GM12865 (cell line): Measurements from ENCODE around the gene CCRL2.
"Not testable (repeated sequence)": the region's sequence is repeated elsewhere in the genome, so short reads cannot be mapped to it uniquely, and the experiment has no call there.

Source experiments
- DNase-seq: peaks from one replicate; pipeline ENCODE4 v3.0.0; 2010; ENCODE audit warnings: low read depth
- H3K4me3 ChIP-seq: 2 replicates; pipeline ENCODE4 v1.5.1; 2011; ENCODE audit warnings: mild to moderate bottlenecking, low read depth, low read length, control low read depth
- TF ChIP-seq, protein P1 (sequence below): IDR thresholded peaks from 2 replicates; pipeline ENCODE4 v1.5.1; 2011; ENCODE audit warnings: low read length, control low read depth, low read depth, inconsistent platforms; ENCODE audit not compliant: insufficient read depth; ENCODE audit errors: missing control alignments

The CCRL2 gene

DNA sequence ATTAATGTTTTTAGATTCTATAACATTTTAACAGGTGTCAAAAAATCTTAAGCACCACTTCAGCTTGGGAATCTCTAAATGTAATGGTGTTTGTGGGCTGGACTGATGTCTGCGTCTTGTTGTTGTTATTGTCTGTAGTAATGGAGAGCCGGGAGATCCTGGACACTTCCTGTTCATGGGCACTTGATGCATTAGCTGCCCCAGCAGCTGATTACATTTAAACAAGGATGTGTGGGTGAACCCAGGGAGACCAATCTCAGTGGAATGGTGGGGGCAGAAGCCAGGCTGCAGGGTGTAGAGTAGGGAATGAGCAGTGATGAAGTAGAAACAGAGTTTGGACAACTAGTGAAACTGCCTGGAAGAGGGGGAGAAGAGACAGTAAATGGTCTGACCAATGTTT, 8.0 kb upstream of the CCRL2 start:
- H3K4me3 ChIP-seq = no peak overlapping the region
- no peak for DNase-seq
- TF ChIP-seq, protein P1, sequence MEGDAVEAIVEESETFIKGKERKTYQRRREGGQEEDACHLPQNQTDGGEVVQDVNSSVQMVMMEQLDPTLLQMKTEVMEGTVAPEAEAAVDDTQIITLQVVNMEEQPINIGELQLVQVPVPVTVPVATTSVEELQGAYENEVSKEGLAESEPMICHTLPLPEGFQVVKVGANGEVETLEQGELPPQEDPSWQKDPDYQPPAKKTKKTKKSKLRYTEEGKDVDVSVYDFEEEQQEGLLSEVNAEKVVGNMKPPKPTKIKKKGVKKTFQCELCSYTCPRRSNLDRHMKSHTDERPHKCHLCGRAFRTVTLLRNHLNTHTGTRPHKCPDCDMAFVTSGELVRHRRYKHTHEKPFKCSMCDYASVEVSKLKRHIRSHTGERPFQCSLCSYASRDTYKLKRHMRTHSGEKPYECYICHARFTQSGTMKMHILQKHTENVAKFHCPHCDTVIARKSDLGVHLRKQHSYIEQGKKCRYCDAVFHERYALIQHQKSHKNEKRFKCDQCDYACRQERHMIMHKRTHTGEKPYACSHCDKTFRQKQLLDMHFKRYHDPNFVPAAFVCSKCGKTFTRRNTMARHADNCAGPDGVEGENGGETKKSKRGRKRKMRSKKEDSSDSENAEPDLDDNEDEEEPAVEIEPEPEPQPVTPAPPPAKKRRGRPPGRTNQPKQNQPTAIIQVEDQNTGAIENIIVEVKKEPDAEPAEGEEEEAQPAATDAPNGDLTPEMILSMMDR = no peak

DNA sequence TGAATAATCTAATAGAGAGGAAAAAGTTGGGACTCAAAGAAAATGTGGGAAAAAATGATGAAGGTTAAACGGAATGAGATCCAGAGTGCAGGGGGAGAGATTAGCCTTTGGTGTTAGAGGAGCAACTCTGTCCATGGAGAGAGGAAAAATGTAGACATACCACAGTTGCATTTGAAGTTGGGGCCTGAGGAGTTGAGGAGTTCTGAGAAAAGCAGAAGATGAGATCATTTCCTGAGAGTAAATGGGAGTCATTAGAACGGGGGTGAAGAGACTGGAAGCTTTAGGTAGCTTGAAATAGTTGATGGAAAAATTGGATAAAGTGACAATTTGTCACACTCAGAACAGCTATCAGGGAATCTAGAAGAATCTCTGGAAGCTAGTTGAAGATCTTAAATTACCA, 7.5 kb upstream of the CCRL2 start:
- TF ChIP-seq, protein P1 = no peak
- DNase-seq = no peak
- no peak overlapping the region for H3K4me3 ChIP-seq

DNA sequence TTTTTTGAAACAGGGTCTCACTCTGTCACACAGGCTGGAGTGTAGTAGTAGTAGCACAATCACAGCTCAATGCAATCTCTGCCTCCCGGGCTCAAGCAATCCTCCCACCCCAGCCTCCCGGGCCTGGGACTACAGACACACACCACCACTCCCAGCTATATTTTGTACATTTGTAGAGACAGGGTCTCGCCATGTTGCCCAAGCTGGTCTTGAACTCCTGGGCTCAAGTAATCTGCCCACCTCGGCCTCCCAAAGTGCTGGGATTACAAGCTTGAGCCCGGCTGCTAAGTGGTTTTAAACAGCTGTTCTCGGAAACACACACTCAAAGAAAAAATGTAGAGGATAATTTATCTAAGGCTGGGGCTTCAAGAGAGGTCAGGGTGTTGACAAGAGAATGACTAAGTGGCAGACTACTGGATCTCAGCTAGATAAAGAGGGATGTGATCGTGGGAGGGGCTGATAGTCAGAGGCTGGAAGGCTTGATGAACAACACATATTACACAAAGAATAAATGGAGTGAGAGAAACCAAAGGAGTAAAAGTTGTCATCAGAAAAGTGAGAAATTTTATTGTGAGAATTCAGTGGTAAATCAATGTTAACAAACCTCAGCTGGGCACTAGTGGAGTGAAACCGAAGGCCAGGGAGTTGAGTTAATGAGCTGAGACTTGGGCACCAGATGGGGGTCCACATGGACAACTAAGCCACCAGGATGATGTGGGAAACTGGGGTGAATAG, 6.9 kb upstream of the CCRL2 start:
- no peak overlapping the region for H3K4me3 ChIP-seq
- DNase-seq = no peak
- TF ChIP-seq, protein P1 = no peak

DNA sequence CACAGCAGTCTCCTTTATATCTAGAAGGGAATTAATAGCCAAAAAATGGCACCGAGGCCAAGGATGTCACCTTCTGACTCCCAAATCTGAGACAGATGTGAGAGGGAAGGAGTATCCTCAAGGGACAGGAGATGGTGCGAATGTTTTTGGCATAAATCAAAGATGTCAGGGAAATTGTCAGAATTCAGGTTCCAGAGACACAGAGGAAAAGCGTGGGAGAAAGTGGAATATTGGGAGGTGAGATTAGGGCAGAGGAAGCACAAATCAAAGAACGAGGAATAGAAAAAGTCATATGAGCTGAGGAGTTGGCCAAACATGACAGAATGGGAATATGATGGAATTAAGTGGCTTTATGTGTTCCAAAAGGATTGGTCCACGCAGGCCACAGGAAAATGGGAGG, 6.2 kb upstream of the CCRL2 start:
- TF ChIP-seq, protein P1 = no peak
- no peak for DNase-seq
- H3K4me3 ChIP-seq = no peak overlapping the region

DNA sequence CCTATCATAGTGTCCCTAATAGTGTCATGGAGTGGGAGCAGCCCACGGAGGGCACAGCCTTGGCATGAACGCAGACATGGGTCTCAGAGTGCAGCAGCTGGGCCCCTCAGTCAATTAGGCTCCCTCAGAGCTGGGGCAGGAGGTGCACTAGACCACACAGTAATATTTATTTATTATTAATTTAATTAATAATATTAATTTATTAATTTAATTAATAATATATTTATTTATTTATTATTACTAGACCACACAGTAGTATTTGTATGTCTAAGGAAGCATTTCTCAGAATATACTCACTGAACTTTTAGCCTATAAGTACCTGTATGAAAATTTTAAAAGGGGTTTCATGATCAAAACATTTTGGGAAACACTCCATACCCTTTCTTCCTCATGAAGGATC, 5.5 kb upstream of the CCRL2 start:
- TF ChIP-seq, protein P1 = no peak
- no peak overlapping the region for H3K4me3 ChIP-seq
- no peak for DNase-seq

DNA sequence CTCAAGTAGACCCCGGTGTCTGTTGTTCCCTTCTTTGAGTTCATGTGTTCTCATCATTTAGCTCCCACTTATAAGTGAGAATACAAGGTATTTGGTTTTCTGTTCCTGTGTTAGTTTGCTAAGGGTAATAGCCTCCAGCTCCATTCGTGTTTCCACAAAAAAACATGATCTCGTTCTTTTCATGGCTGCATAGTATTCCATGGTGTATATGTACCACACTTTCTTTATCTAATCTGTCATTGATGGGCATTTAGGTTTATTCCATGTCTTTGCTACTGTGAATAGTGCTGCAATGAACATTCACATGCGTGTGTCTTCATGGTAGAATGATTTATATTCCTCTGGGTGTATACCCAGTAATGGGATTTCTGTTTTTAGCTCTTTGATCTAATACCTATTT, 4.2 kb upstream of the CCRL2 start:
- DNase-seq, H3K4me3 ChIP-seq: not testable (repeated sequence)

DNA sequence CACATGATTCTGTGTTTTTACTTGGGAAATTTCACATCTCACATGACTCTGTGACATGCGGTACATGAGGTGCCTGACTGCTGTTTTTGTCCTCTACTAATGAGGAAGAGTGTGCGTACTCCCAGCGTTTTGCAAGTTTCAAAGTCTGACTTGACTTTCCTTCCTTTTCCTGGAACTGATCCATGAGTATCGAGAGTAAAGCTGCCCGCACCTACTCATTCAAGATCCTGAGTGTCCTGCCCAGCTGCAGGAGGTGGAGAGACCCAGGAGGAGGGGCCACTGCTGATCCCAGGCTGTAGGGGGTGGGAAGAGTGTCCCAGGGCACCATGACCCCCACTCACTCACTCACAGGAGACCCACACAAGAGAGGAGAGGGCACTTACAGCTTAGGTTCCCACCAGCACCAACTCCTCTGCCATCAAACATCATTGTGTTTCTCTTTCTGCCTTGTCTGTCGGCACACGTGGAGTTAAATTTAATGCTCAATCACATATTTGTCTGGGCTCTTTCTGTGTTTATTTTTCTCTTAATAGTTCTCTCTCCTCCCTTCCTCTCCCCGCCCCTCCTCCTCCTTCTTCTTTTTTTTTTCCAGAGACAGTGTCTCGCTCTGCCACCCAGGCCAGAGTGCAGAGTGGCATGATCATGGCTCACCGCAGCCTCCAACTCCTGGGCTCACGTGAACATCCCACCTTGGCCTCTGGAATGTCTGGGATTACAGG, 1.6 kb upstream of the CCRL2 start:
- H3K4me3 ChIP-seq = no peak overlapping the region
- TF ChIP-seq, protein P1 = no peak
- DNase-seq = no peak
